H1 (cell line): ENCODE measurements around the gene KRT222. TPM values are rescaled to one million over a fixed set of nuclear protein-coding genes. Genes with fewer than 3 reads are reported as not detected.

Experiments
- CTCF ChIA-PET: fragments of 300-600 bp; sonication (Branson Sonifier 250); formaldehyde crosslinking; loops from one replicate; lab custom pipeline; 2021; ENCODE audit not compliant: partially characterized antibody; lab: Charles Lee
- POLR2A ChIA-PET: fragments of 300-600 bp; sonication (Branson Sonifier 250); formaldehyde crosslinking; loops from one replicate; lab custom pipeline; 2021; ENCODE audit warnings: inconsistent platforms; ENCODE audit not compliant: partially characterized antibody; lab: Charles Lee
- DNase-seq, 2 experiments: peaks; one replicate each; pipeline versions ENCODE4 v3.0.0 to v3.0.0-alpha.2; 2010 to 2022; ENCODE audit warnings: low spot score in 2 of 2, low read depth in 1 of 2, mixed read lengths in 1 of 2
- FAIRE-seq: peaks from 2 replicates; lab custom pipeline; 2011; peaks lifted over from hg19 to GRCh38; lab: Jason Lieb, UNC
- H2AFZ ChIP-seq: 2 replicates; pipeline ENCODE4 v1.8.1; 2012; ENCODE audit warnings: low read length, inconsistent platforms
- H2AK5ac ChIP-seq: 2 replicates; pipeline ENCODE4 v1.6.1; 2013; ENCODE audit warnings: low read depth, low read length
- H2BK120ac ChIP-seq: replicated peaks from 2 replicates; pipeline ENCODE3; 2013; ENCODE audit warnings: low read depth, low read length, inconsistent platforms
- H2BK12ac ChIP-seq: 2 replicates; pipeline ENCODE4 v1.6.1; 2013; ENCODE audit warnings: low read depth, low read length
- H2BK15ac ChIP-seq: 2 replicates; pipeline ENCODE4 v1.6.1; 2013; ENCODE audit warnings: low read length
- H2BK20ac ChIP-seq: 2 replicates; pipeline ENCODE4 v1.6.1; 2013; ENCODE audit warnings: low read length
- H2BK5ac ChIP-seq: 2 replicates; pipeline ENCODE4 v1.6.1; 2013; ENCODE audit warnings: low read depth, low read length
- H3K14ac ChIP-seq: 2 replicates; pipeline ENCODE4 v1.6.1; 2013; ENCODE audit warnings: inconsistent platforms; ENCODE audit not compliant: insufficient read length
- H3K18ac ChIP-seq: 2 replicates; pipeline ENCODE4 v1.6.1; 2013; ENCODE audit warnings: low read length; ENCODE audit errors: extremely low read depth
- H3K23ac ChIP-seq: 2 replicates; pipeline ENCODE4 v1.6.1; 2013; ENCODE audit warnings: inconsistent platforms; ENCODE audit not compliant: insufficient read length
- H3K23me2 ChIP-seq: 2 replicates; pipeline ENCODE4 v1.6.1; 2013; ENCODE audit warnings: low read depth, low read length
- H3K27ac ChIP-seq: 2 replicates; pipeline ENCODE4 v1.6.1; 2011; ENCODE audit warnings: low read depth, low read length, inconsistent platforms
- H3K27me3 ChIP-seq, 4 experiments: replicated peaks in 1 of 4; 1 replicate in 1 of 4; 2 replicates in 3 of 4; pipeline versions ENCODE4 v1.6.1 to v1.8.1; 2011 to 2013; ENCODE audit warnings: low read length in 3 of 4, mild to moderate bottlenecking in 3 of 4, inconsistent platforms in 2 of 4, mixed read lengths in 2 of 4, moderate library complexity in 1 of 4; ENCODE audit not compliant: control insufficient read depth in 3 of 4, insufficient read depth in 3 of 4; ENCODE audit errors: extremely low read depth in 1 of 4
- H3K36me3 ChIP-seq, 4 experiments: 2 replicates each; pipeline versions ENCODE4 v1.6.1 to v1.8.1; 2011 to 2013; ENCODE audit warnings: mild to moderate bottlenecking in 4 of 4, low read length in 3 of 4, moderate library complexity in 2 of 4, control low read depth in 1 of 4, inconsistent platforms in 1 of 4; ENCODE audit not compliant: insufficient read depth in 4 of 4, control insufficient read depth in 2 of 4
- H3K4ac ChIP-seq: replicated peaks from 2 replicates; pipeline ENCODE3; 2013; ENCODE audit warnings: low read length, low read depth, mixed read lengths, inconsistent platforms; ENCODE audit not compliant: insufficient read length
- H3K4me1 ChIP-seq, 4 experiments: replicated peaks in 1 of 4; 1 replicate in 1 of 4; 2 replicates in 3 of 4; pipeline versions ENCODE4 v1.6.1 to v1.8.1; 2011 to 2013; ENCODE audit warnings: low read length in 3 of 4, inconsistent platforms in 2 of 4, mixed read lengths in 1 of 4; ENCODE audit not compliant: insufficient read depth in 4 of 4, control insufficient read depth in 3 of 4
- H3K4me2 ChIP-seq, 2 experiments: 2 replicates each; pipeline versions ENCODE4 v1.6.1 to v1.8.1; 2011 to 2013; ENCODE audit warnings: low read depth in 2 of 2, low read length in 2 of 2, control low read depth in 1 of 2, inconsistent platforms in 1 of 2, mild to moderate bottlenecking in 1 of 2; ENCODE audit not compliant: insufficient read depth in 1 of 2
- H3K4me3 ChIP-seq, 4 experiments: fragments of 200-600, 300-600 bp in 1 of 4; sonication (generic), shearing (Covaris generic), sonication (Bioruptor Twin) in 1 of 4; 2 replicates each; pipeline versions ENCODE4 v1.5.1 to v1.8.1; 2011 to 2016; ENCODE audit warnings: low read length in 4 of 4, low read depth in 3 of 4, control low read depth in 2 of 4, inconsistent platforms in 2 of 4, mild to moderate bottlenecking in 2 of 4, mixed read lengths in 1 of 4, moderate library complexity in 1 of 4; ENCODE audit not compliant: insufficient read depth in 2 of 4; ENCODE audit errors: extremely low read depth in 1 of 4
- H3K56ac ChIP-seq: replicated peaks from 2 replicates; pipeline ENCODE3; 2013; ENCODE audit warnings: low read depth, mild to moderate bottlenecking, mixed read lengths, low read length, inconsistent platforms; ENCODE audit not compliant: insufficient read length
- H3K79me1 ChIP-seq: 2 replicates; pipeline ENCODE4 v1.6.1; 2013; ENCODE audit warnings: low read depth, low read length, control low read depth
- H3K79me2 ChIP-seq, 2 experiments: 2 replicates each; pipeline versions ENCODE4 v1.6.1 to v1.8.1; 2012 to 2013; ENCODE audit warnings: low read length in 2 of 2, mild to moderate bottlenecking in 2 of 2, inconsistent platforms in 1 of 2; ENCODE audit not compliant: insufficient read depth in 2 of 2, control insufficient read depth in 1 of 2
- H3K9ac ChIP-seq, 4 experiments: replicated peaks in 1 of 4; 1 replicate in 1 of 4; 2 replicates in 3 of 4; pipeline versions ENCODE4 v1.6.1 to v1.8.1; 2011 to 2013; ENCODE audit warnings: low read depth in 3 of 4, low read length in 3 of 4, control low read depth in 2 of 4, mild to moderate bottlenecking in 2 of 4, moderate library complexity in 2 of 4, inconsistent platforms in 1 of 4; ENCODE audit errors: extremely low read depth in 1 of 4
- H3K9me3 ChIP-seq, 2 experiments: 2 replicates each; pipeline versions ENCODE4 v1.6.1 to v1.8.1; 2012 to 2013; ENCODE audit warnings: mild to moderate bottlenecking in 2 of 2, moderate library complexity in 2 of 2, control low read depth in 1 of 2, inconsistent platforms in 1 of 2, low read depth in 1 of 2, low read length in 1 of 2, mixed read lengths in 1 of 2; ENCODE audit not compliant: insufficient read depth in 2 of 2
- H4K20me1 ChIP-seq, 2 experiments: replicated peaks in 1 of 2; 2 replicates each; pipeline versions ENCODE3 to v1.8.1; 2011 to 2013; ENCODE audit warnings: inconsistent platforms in 2 of 2, low read length in 2 of 2, mild to moderate bottlenecking in 1 of 2; ENCODE audit not compliant: insufficient read depth in 2 of 2, control insufficient read depth in 1 of 2
- H4K5ac ChIP-seq: 2 replicates; pipeline ENCODE4 v1.6.1; 2013; ENCODE audit warnings: low read length, low read depth, mixed read lengths, inconsistent platforms; ENCODE audit not compliant: insufficient read length
- H4K8ac ChIP-seq: 2 replicates; pipeline ENCODE4 v1.8.0; 2013; ENCODE audit warnings: mild to moderate bottlenecking, moderate library complexity, low read length, inconsistent platforms; ENCODE audit not compliant: insufficient read depth; ENCODE audit errors: extremely low read depth
- H4K91ac ChIP-seq: replicated peaks from 2 replicates; pipeline ENCODE3; 2013; ENCODE audit warnings: low read length, mixed read lengths, inconsistent platforms; ENCODE audit not compliant: insufficient read length
- BACH1 ChIP-seq: IDR thresholded peaks from 2 replicates; pipeline ENCODE4 v1.6.1; 2012; ENCODE audit warnings: low read length, improper control_type of control experiment
- JUN ChIP-seq: IDR thresholded peaks from 2 replicates; pipeline ENCODE4 v1.6.1; 2011; ENCODE audit warnings: low read depth, mild to moderate bottlenecking, improper control_type of control experiment, low read length
- SRF ChIP-seq: IDR thresholded peaks from 2 replicates; pipeline ENCODE4 v1.6.1; 2011; ENCODE audit warnings: mild to moderate bottlenecking, low read depth, low read length, moderate library complexity
- WGBS, 2 experiments: shearing (Covaris generic) in 1 of 2; methylation state at CpG; one replicate each; pipeline versions ENCODE4 v1.1.6 to v1.1.7; 2013 to 2015; ENCODE audit warnings: low lambda C conversion rate in 2 of 2, mixed read lengths in 2 of 2, inconsistent platforms in 1 of 2, low coverage in 1 of 2, missing lambda C conversion rate in 1 of 2; ENCODE audit not compliant: insufficient replicate concordance in 2 of 2, insufficient coverage in 1 of 2, insufficient read length in 1 of 2; ENCODE audit errors: extremely low coverage in 1 of 2, missing lambda C conversion rate in 1 of 2; 5-methylcytosine and 5-hydroxymethylcytosine counted together
- polyA plus RNA-seq, 7 experiments: library from polyadenylated mRNA; depleted of rRNA in 3 of 7; stranded (reverse) in 5 of 7; unstranded in 2 of 7; fragments of >200 nt in 5 of 7; fragments of 200-250 nt in 2 of 7; gene quantifications; 1 replicate in 5 of 7; 2 replicates in 1 of 7; 4 replicates in 1 of 7; pipeline versions ENCODE4 v1.2.1 to v1.2.3, GENCODE V29; 2011 to 2013; ENCODE audit warnings: missing spikeins in 2 of 7, mixed read lengths in 2 of 7
- total RNA-seq: library from RNA; stranded (reverse); fragmentation: NEBNext Ultra II Directional; extraction: Animal tissue kit (Norgen Biotek cat#: 25700); gene quantifications from 2 replicates; pipeline ENCODE4 v1.2.1, GENCODE V29; 2021
- TF ChIP-seq, protein P1 (sequence below): IDR thresholded peaks from 2 replicates; pipeline ENCODE4 v1.6.1; 2012; ENCODE audit warnings: inconsistent platforms

Gene KRT222
- total and polyA plus RNA-seq, 2 of the 8 experiments (the other 6 are each of a cell fraction or from before 2014, with no cell fraction given): 0.08 to 0.61 TPM

GRCh38 chr17:40611840-40612474, 53.0 kb downstream of the KRT222 start:
- Histone ChIP-seq H3K36me3 (no peaks in the 10 kb centered on the region), H3K14ac (no peak overlapping the region), H2AFZ (no peak overlapping the region), H3K79me1 (no peaks in the 10 kb centered on the region), H3K9me3 (no peaks in the 10 kb centered on the region), H3K56ac (no peak overlapping the region), H2BK15ac (no peak overlapping the region), H4K5ac (no peak overlapping the region), H3K79me2 (no peaks in the 10 kb centered on the region), H3K18ac (no peak overlapping the region), H3K4ac (no peak overlapping the region), H3K4me2 (no peak overlapping the region), H3K23me2 (no peaks in the 10 kb centered on the region; the same call in 1 of the 2 replicates), H3K23ac (no peak overlapping the region), H3K4me3 (no peak overlapping the region), H2BK12ac (no peak overlapping the region), H2BK20ac (no peak overlapping the region), H3K4me1 (peaks cover 2 to 6% (median 4%) of the 10 kb centered on the region in 4 experiments), H2BK120ac (no peak overlapping the region), H4K8ac (no peak overlapping the region), H4K91ac (no peak overlapping the region), H2AK5ac (no peak overlapping the region), H3K27me3 (no peaks in the 10 kb centered on the region), H3K9ac (no peak overlapping the region), H2BK5ac (no peak overlapping the region), H3K27ac (no peak overlapping the region), H4K20me1 (no peaks in the 10 kb centered on the region)
- FAIRE-seq: no peak
- TF ChIP-seq SRF: no peak
- TF ChIP-seq, protein P1, sequence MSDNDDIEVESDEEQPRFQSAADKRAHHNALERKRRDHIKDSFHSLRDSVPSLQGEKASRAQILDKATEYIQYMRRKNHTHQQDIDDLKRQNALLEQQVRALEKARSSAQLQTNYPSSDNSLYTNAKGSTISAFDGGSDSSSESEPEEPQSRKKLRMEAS: no peak
- TF ChIP-seq BACH1: no peak
- TF ChIP-seq JUN: no peak
- CTCF ChIA-PET: interaction anchor here (0.7 kb wide), 1 partner anchor 215 kb away, joined by 3 read pairs; no protein-coding TSS in a partner anchor
- POLR2A ChIA-PET: no interaction called here
- no peak for DNase-seq
- WGBS, 2 experiments: 92% methylated on average over 7 of the region's 7 CpGs; no CpG with 5 or more reads in 1 of the 2 experiments
